ENCODE data around the gene ERCC2. TPM values are rescaled to one million over a fixed set of nuclear protein-coding genes. Genes with fewer than 3 reads are reported as not detected.

Gene ERCC2
- total RNA-seq, 1 experiment from 2014 or later = 59.2 TPM

GRCh38 chr19:45331411-45331810 is 39.0 kb downstream of the ERCC2 start:
- POLR2A ChIA-PET (ENCODE audit: low non-redundant PET) = no interaction called here
- Histone ChIP-seq H3K4me1 (ENCODE audit: insufficient read depth, low read length, poor library complexity, severe bottlenecking) (no peaks in the 10 kb centered on the region), H3K4me3 (ENCODE audit: low read depth, low read length, poor library complexity, severe bottlenecking) (no peak overlapping the region), H3K27me3 (replicated peaks; ENCODE audit: insufficient read depth, low read depth, low read length, poor library complexity) (no peaks in the 10 kb centered on the region), H3K9me3 (ENCODE audit: low read depth, low read length, poor library complexity, severe bottlenecking) (no peaks in the 10 kb centered on the region), H3K36me3 (ENCODE audit: insufficient read depth, low read length, poor library complexity, severe bottlenecking) (no peaks in the 10 kb centered on the region), H3K27ac (ENCODE audit: low read depth, low read length, poor library complexity, severe bottlenecking) (no peak overlapping the region)
- CTCF ChIA-PET = interaction anchor here (0.6 kb wide), 1 partner anchor 123 kb away, joined by 7 read pairs; no protein-coding TSS in a partner anchor
- no peak for DNase-seq (ENCODE audit: low spot score)
- intact Hi-C loops (cut with micrococcal nuclease; ENCODE audit: unreplicated experiment) = no loop called here
- TF ChIP-seq EZH2 (IDR thresholded peaks at IDR 0.05; ENCODE audit: borderline replicate concordance, low read depth, low read length, poor library complexity, severe bottlenecking) = no peak
- TF ChIP-seq, protein P1, sequence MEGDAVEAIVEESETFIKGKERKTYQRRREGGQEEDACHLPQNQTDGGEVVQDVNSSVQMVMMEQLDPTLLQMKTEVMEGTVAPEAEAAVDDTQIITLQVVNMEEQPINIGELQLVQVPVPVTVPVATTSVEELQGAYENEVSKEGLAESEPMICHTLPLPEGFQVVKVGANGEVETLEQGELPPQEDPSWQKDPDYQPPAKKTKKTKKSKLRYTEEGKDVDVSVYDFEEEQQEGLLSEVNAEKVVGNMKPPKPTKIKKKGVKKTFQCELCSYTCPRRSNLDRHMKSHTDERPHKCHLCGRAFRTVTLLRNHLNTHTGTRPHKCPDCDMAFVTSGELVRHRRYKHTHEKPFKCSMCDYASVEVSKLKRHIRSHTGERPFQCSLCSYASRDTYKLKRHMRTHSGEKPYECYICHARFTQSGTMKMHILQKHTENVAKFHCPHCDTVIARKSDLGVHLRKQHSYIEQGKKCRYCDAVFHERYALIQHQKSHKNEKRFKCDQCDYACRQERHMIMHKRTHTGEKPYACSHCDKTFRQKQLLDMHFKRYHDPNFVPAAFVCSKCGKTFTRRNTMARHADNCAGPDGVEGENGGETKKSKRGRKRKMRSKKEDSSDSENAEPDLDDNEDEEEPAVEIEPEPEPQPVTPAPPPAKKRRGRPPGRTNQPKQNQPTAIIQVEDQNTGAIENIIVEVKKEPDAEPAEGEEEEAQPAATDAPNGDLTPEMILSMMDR (conservative IDR thresholded peaks at IDR 0.05; ENCODE audit: low read depth, low read length) = no peak
- no TSS peak for BruUV-seq (replicated peaks)

GRCh38 chr19:45327404-45328143 is 42.8 kb downstream of the ERCC2 start:
- TF ChIP-seq EZH2 (IDR thresholded peaks at IDR 0.05; ENCODE audit: borderline replicate concordance, low read depth, low read length, poor library complexity, severe bottlenecking) = no peak
- TF ChIP-seq, protein P1 (conservative IDR thresholded peaks at IDR 0.05; ENCODE audit: low read depth, low read length) = no peak
- Histone ChIP-seq H3K36me3 (ENCODE audit: insufficient read depth, low read length, poor library complexity, severe bottlenecking) (no peaks in the 10 kb centered on the region), H3K27ac (ENCODE audit: low read depth, low read length, poor library complexity, severe bottlenecking) (no peak overlapping the region), H3K27me3 (replicated peaks; ENCODE audit: insufficient read depth, low read depth, low read length, poor library complexity) (no peaks in the 10 kb centered on the region), H3K4me3 (ENCODE audit: low read depth, low read length, poor library complexity, severe bottlenecking) (no peak overlapping the region), H3K9me3 (ENCODE audit: low read depth, low read length, poor library complexity, severe bottlenecking) (no peaks in the 10 kb centered on the region), H3K4me1 (ENCODE audit: insufficient read depth, low read length, poor library complexity, severe bottlenecking) (no peaks in the 10 kb centered on the region)
- POLR2A ChIA-PET (ENCODE audit: low non-redundant PET) = no interaction called here
- DNase-seq (ENCODE audit: low spot score) = no peak
- no TSS peak for BruUV-seq (replicated peaks)
- CTCF ChIA-PET = interaction anchor here (0.6 to 0.7 kb wide), 2 partner anchors 188 to 370 kb away, joined by 3 read pairs; no protein-coding TSS in a partner anchor
- intact Hi-C loops (cut with micrococcal nuclease; ENCODE audit: unreplicated experiment) = no loop called here

GRCh38 chr19:45324349-45324907 is 45.9 kb downstream of the ERCC2 start:
- no TSS peak for BruUV-seq (replicated peaks)
- no peaks in the 10 kb centered on the region for H3K36me3 ChIP-seq (ENCODE audit: insufficient read depth, low read length, poor library complexity, severe bottlenecking)
- no peaks in the 10 kb centered on the region for H3K9me3 ChIP-seq (ENCODE audit: low read depth, low read length, poor library complexity, severe bottlenecking)
- CTCF ChIA-PET = no interaction called here
- intact Hi-C loops (cut with micrococcal nuclease; ENCODE audit: unreplicated experiment) = no loop called here
- H3K4me1 ChIP-seq (ENCODE audit: insufficient read depth, low read length, poor library complexity, severe bottlenecking) = no peaks in the 10 kb centered on the region
- TF ChIP-seq, protein P1 (conservative IDR thresholded peaks at IDR 0.05; ENCODE audit: low read depth, low read length) = no peak
- no peak for TF ChIP-seq EZH2 (IDR thresholded peaks at IDR 0.05; ENCODE audit: borderline replicate concordance, low read depth, low read length, poor library complexity, severe bottlenecking)
- DNase-seq (ENCODE audit: low spot score) = no peak
- H3K27me3 ChIP-seq (replicated peaks; ENCODE audit: insufficient read depth, low read depth, low read length, poor library complexity) = no peaks in the 10 kb centered on the region
- POLR2A ChIA-PET (ENCODE audit: low non-redundant PET) = no interaction called here
- no peak overlapping the region for H3K27ac ChIP-seq (ENCODE audit: low read depth, low read length, poor library complexity, severe bottlenecking)
- H3K4me3 ChIP-seq (ENCODE audit: low read depth, low read length, poor library complexity, severe bottlenecking) = no peak overlapping the region

Measured in A673 (cell line).